Effector memory CD4-positive, alpha-beta T cell (primary cell): ENCODE data around the gene MT1H.
"Not testable (repeated sequence)": the region's sequence is repeated elsewhere in the genome, so short reads cannot be mapped to it uniquely, and the experiment has no call there.

Experiments
- DNase-seq, 3 donors: peaks; one replicate each; pipeline ENCODE4 v3.0.0-alpha.2; 2020
- H3K27ac ChIP-seq: 2 replicates; pipeline ENCODE4 v1.7.0; 2013; ENCODE audit warnings: mild to moderate bottlenecking, low read length, moderate library complexity; ENCODE audit not compliant: insufficient read depth, poor library complexity, severe bottlenecking
- H3K27me3 ChIP-seq: replicated peaks from 2 replicates; pipeline ENCODE4 v1.7.0; 2013; ENCODE audit warnings: mild to moderate bottlenecking, low read length; ENCODE audit not compliant: insufficient read depth, control insufficient read depth, poor library complexity, severe bottlenecking
- H3K36me3 ChIP-seq: 2 replicates; pipeline ENCODE4 v1.7.0; 2013; ENCODE audit warnings: mild to moderate bottlenecking, low read length, moderate library complexity; ENCODE audit not compliant: control insufficient read depth, insufficient read depth
- H3K4me1 ChIP-seq: 2 replicates; pipeline ENCODE4 v1.7.0; 2013; ENCODE audit warnings: low read length, mild to moderate bottlenecking; ENCODE audit not compliant: control insufficient read depth, insufficient read depth, poor library complexity, severe bottlenecking
- H3K4me3 ChIP-seq: 2 replicates; pipeline ENCODE4 v1.7.0; 2013; ENCODE audit warnings: low read length, low read depth, mild to moderate bottlenecking; ENCODE audit not compliant: insufficient read depth, poor library complexity, severe bottlenecking
- H3K9me3 ChIP-seq: 2 replicates; pipeline ENCODE4 v1.7.0; 2013; ENCODE audit warnings: mild to moderate bottlenecking, low read length, moderate library complexity; ENCODE audit not compliant: control insufficient read depth

Gene MT1H

GRCh38 chr16:56713794-56714193, 44.2 kb downstream of the MT1H start:
- no peak overlapping the region for H3K4me3 ChIP-seq
- H3K9me3 ChIP-seq: no peaks in the 10 kb centered on the region
- no peaks in the 10 kb centered on the region for H3K27me3 ChIP-seq
- H3K4me1 ChIP-seq: peaks cover 4% of the 10 kb centered on the region
- no peaks in the 10 kb centered on the region for H3K36me3 ChIP-seq
- no peak overlapping the region for H3K27ac ChIP-seq
- DNase-seq: no peak

DNA sequence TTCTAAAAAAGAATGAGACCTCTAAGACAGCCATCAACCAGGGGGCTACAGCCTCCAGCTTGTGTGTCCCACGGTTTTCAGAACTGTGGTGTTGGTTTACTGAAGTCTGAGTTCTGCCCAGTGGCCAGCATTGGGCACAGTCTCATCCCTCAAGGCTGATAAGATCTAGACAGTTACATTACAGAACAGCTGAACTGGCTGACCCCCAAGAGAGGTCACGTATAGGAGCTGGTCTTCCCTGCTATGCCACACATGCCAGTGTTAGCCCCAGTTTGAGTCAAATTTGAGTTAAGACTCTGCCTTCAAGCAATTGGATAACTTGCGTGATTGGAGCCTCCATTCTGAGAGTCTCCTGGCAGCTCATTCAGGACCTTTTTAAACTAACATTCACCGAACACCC, 45.5 kb downstream of the MT1H start:
- no peaks in the 10 kb centered on the region for H3K27me3 ChIP-seq
- H3K9me3 ChIP-seq: no peaks in the 10 kb centered on the region
- no peak for DNase-seq
- no peaks in the 10 kb centered on the region for H3K4me1 ChIP-seq
- H3K36me3 ChIP-seq: no peaks in the 10 kb centered on the region
- no peak overlapping the region for H3K27ac ChIP-seq
- no peak overlapping the region for H3K4me3 ChIP-seq

- H3K4me1 ChIP-seq: no peaks in the 10 kb centered on the region
- H3K27me3 ChIP-seq: no peaks in the 10 kb centered on the region
- DNase-seq: no peak
- H3K4me3 ChIP-seq: no peak overlapping the region
- no peak overlapping the region for H3K27ac ChIP-seq
- no peaks in the 10 kb centered on the region for H3K9me3 ChIP-seq
- H3K36me3 ChIP-seq: no peaks in the 10 kb centered on the region
Measured at GRCh38 chr16:56716761-56717160, 47.1 kb downstream of the MT1H start.

DNA sequence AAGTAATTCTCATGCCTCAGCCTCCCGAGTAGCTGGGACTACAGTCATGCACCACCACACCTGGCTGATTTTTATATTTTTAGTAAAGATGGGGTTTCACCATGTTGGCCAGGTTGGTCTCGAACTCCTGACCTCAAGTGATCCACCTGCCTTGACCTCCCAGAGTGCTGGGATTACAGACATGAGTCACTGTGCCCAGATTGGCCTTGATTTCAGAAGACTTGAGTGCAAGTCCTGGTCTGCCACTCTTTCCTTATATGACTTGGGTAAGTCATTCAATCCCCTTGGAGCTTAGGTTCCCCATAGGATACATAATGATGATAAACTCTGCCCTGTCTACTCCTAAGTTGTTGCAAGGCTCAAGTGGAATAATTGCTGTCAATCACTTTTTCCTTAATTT, 47.9 kb downstream of the MT1H start:
- not testable (repeated sequence) for H3K4me1 ChIP-seq, DNase-seq, H3K36me3 ChIP-seq, H3K4me3 ChIP-seq, H3K27ac ChIP-seq, H3K9me3 ChIP-seq, H3K27me3 ChIP-seq
